ENCODE results near the gene INSIG2. TPM values are rescaled to one million over a fixed set of nuclear protein-coding genes. Genes with fewer than 3 reads are reported as not detected.

INSIG2 gene
- total RNA-seq, 1 experiment from 2014 or later: 8.7 TPM

- Histone ChIP-seq H2BK20ac (ENCODE audit: low read depth, low read length, poor library complexity, severe bottlenecking) (no peak overlapping the region), H3T11ph (ENCODE audit: low read length) (no peak overlapping the region), H2BK15ac (ENCODE audit: low read depth, low read length) (no peak overlapping the region), H3K18ac (ENCODE audit: insufficient read length, low read depth, low read length) (no peak overlapping the region), H3K79me2 (ENCODE audit: insufficient read depth, low read length) (peaks cover 4% of the 10 kb centered on the region; the same call in 1 of the 2 replicates), H3K4me2 (ENCODE audit: insufficient read depth, insufficient read length, low read length) (no peak overlapping the region), H3K23me2 (ENCODE audit: insufficient read length, low read depth, low read length, poor library complexity, severe bottlenecking) (no peaks in the 10 kb centered on the region), H4K91ac (ENCODE audit: insufficient read length, low read depth, low read length) (no peak overlapping the region), H3K14ac (ENCODE audit: insufficient read depth, low read length) (no peak overlapping the region), H3K9ac (ENCODE audit: extremely low read depth, insufficient read length, low read length) (no peak overlapping the region), H2BK120ac (ENCODE audit: low read depth, low read length, poor library complexity, severe bottlenecking) (no peak overlapping the region), H2BK12ac (ENCODE audit: insufficient read length, low read depth, low read length) (no peak overlapping the region), H4K5ac (ENCODE audit: insufficient read length, low read depth, low read length) (no peak overlapping the region), H3K4me1 (ENCODE audit: insufficient read depth, low read length) (peaks cover 3% of the 10 kb centered on the region; the same call in 1 of the 2 replicates), H3K27ac (ENCODE audit: insufficient read length, low read depth, low read length) (no peak overlapping the region), H3K4ac (ENCODE audit: low read depth, low read length) (no peak overlapping the region), H2AK5ac (ENCODE audit: insufficient read length, low read length) (no peak overlapping the region), H2BK5ac (ENCODE audit: insufficient read length, low read length) (no peak overlapping the region), H3K27me3 (ENCODE audit: insufficient read depth, low read length) (no peaks in the 10 kb centered on the region), H3K79me1 (ENCODE audit: insufficient read depth, low read depth, low read length, poor library complexity, severe bottlenecking) (no peaks in the 10 kb centered on the region), H4K20me1 (ENCODE audit: control insufficient read depth, insufficient read depth, insufficient read length) (no peaks in the 10 kb centered on the region), H3K23ac (ENCODE audit: insufficient read length, low read depth, low read length) (no peak overlapping the region), H3K9me3 (ENCODE audit: control insufficient read depth, low read depth, low read length) (no peaks in the 10 kb centered on the region), H2AFZ (ENCODE audit: low read length) (no peak overlapping the region), H3K56ac (ENCODE audit: insufficient read length, low read depth, low read length) (no peak overlapping the region), H4K8ac (replicated peaks; ENCODE audit: insufficient read length, low read depth, low read length) (no peak overlapping the region)
- no peak for DNase-seq
- TF ChIP-seq CTCF (conservative IDR thresholded peaks at IDR 0.05): no peak
- WGBS (ENCODE audit: extremely low coverage, insufficient read length, low lambda C conversion rate): no CpG with 5 or more reads among the region's 2 CpGs
- H3K4me3 Mint-ChIP-seq: no peak overlapping the region
- no peak overlapping the region for H3K27ac Mint-ChIP-seq
- H3K4me1 Mint-ChIP-seq: peaks cover 23 to 24% of the 10 kb centered on the region in 2 experiments
- H3K9me3 Mint-ChIP-seq: no peaks in the 10 kb centered on the region
- no peaks in the 10 kb centered on the region for H3K36me3 Mint-ChIP-seq (ENCODE audit: insufficient read depth in 1 of 3, low read depth in 3 of 3)
- H3K27me3 Mint-ChIP-seq (ENCODE audit: low read depth): peaks cover 2% of the 10 kb centered on the region; the same call in 1 of the 2 replicates
These were observed 2.9 kb upstream of the INSIG2 start for GRCh38 chr2:118085173-118086023.

Data from H9 (cell line).